ENCODE data around the gene PICALM.
"Not testable (repeated sequence)": the region's sequence is repeated elsewhere in the genome, so short reads cannot be mapped to it uniquely, and the experiment has no call there.

PICALM gene, protein sequence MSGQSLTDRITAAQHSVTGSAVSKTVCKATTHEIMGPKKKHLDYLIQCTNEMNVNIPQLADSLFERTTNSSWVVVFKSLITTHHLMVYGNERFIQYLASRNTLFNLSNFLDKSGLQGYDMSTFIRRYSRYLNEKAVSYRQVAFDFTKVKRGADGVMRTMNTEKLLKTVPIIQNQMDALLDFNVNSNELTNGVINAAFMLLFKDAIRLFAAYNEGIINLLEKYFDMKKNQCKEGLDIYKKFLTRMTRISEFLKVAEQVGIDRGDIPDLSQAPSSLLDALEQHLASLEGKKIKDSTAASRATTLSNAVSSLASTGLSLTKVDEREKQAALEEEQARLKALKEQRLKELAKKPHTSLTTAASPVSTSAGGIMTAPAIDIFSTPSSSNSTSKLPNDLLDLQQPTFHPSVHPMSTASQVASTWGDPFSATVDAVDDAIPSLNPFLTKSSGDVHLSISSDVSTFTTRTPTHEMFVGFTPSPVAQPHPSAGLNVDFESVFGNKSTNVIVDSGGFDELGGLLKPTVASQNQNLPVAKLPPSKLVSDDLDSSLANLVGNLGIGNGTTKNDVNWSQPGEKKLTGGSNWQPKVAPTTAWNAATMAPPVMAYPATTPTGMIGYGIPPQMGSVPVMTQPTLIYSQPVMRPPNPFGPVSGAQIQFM

DNA sequence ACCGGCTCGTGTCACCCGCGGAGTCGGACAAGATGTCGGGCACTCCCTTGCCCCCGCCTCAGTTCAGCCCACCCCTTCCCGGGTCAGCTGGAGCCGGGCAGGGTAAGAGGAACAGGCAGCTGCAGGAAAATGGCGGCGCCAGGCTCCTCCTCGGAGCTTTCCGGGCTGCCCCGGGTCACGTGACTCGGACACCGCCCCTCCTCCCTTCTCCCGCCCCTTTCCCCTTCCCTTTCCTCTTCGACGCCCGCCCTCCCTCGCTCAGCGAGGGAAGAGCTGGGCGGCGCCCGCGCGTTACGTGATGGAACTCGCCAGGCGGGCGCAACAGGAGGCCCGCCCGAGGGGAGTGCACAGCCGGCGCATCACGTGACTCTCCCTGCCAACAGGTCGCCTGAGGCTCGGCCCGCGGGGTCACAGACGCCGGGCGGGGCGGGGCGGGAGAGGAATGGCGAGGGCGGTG, at the start of gene PICALM:
TSS of gene PICALM (minus strand) at position 134 of the 457 bp plus-strand sequence. CDS start 304 bp downstream, outside the sequence.
- peak; percentile 96 for DNase-seq

DNA sequence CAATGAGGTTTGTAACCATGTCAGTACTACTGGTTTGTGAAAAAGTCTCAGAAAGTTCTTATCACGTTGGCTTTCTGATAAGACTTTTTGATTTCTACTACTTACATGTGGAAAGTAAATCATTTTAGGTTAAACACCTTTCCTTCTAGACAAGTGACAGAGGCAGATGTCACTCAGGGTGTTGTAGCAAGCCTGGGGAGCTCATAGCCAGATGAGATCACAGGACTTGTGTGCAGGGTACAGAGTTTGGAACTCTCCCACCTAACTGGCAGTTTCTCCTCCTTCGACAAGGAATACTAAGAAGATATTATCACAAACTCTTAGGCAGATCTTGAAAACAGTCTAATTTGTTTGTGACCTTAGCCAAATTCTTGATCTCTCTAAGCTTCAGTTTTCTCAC, 49.4 kb upstream of the PICALM start:
- DNase-seq: no peak

DNA sequence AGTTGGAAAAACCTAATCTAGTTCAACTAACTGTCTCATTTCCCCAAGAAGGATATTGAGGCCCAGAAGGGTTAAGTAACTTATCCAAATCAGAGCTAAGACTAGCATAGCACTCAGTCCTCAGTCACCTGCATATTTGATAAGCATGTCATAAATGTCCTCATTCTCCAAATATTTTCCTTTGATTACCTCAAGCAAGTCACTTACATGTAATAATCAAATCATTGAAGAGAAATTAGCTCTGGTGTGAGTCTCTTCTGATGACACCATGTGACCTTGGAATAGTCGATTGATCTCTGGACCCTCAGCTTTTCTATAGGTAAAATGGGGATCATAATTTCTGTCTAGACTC, 48.8 kb upstream of the PICALM start:
- no peak for DNase-seq

DNA sequence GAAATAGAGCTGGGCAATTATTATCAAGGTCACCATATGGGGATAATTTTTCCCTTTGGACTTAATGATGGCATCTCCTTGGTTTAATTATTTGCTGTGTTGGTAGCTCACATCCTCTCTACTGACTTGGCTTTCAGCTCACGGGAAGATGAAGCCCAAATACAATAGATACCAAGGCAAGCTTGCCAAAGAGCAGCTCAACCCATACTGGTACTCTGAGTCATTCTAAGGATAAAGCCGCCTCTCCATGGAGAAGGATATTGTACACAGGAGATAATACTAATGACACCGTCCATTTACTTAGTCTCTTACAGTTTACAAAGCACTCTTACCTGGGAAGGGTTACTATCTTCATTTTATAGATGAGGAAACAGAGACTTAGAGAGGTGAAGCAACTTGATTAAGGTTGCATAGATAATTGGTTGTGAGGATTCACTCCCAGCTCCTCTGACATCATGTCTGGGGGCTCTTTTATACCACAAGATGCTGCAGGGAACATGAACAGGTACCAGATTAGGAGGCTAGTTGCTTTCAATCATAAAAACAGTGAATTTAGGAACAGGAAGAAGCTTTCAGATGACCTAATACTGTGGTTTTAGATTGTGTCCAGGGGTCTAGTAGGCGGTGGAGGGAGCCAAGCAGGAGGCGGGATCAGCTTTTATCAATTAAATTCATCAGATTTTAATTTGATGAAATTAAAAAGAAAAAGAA, 48.3 kb upstream of the PICALM start:
- no peak for DNase-seq

DNA sequence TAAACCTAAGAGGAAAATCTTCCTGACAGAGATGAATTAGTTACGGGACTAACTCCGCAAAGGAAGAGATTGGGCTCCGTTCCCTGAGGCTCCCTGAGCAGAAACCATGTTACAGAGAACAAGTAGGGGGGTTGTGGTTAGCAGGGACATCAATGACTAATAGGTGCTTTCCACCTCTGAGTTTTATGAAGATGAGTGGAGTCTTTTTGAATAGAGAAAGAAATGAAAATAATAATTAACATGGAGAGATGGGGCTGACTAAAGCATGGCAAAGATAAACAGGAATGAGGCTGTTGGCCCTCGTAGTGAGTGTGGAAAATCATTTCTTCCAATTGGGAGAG, 47.5 kb upstream of the PICALM start:
- DNase-seq: peak; percentile 11

DNA sequence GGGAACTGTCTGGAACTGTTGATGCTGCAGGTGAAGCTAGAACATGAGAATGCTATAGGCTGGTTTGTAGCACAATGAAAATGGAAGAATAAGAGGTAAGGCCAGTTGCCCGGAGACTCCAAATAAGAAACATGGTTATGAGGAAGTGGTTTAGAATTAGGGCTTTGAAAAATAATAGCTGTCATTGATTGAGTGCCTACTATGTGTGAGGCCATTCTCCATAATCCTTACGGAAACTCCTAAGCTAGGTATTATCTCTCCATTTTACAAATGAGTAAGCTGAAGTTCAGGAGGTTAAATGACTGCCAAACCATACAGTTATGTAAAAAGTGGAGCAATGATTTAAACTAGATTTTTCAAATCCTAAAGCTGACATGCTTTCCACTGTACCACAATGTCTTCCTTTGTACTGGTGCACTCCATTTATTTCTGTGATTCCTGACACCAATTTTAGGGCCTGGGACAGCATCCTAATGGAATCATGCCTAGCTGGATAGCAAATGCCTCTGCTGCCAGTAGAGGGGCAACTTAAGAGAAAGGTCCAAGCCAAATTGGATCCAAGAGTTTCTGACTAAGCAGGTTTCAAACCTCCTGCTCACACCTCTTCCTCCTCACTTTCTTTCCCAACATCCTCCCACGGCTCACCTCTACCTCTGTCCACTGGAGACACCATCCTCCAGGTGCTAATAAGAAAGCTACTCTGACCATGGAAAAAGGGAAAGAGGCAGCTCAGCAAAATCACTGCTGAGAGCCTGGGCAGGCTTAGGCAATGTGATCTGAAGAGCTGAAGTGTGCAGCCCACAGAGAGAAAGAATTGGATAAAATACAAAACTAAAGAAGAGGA, 46.9 kb upstream of the PICALM start:
- no peak for DNase-seq

DNA sequence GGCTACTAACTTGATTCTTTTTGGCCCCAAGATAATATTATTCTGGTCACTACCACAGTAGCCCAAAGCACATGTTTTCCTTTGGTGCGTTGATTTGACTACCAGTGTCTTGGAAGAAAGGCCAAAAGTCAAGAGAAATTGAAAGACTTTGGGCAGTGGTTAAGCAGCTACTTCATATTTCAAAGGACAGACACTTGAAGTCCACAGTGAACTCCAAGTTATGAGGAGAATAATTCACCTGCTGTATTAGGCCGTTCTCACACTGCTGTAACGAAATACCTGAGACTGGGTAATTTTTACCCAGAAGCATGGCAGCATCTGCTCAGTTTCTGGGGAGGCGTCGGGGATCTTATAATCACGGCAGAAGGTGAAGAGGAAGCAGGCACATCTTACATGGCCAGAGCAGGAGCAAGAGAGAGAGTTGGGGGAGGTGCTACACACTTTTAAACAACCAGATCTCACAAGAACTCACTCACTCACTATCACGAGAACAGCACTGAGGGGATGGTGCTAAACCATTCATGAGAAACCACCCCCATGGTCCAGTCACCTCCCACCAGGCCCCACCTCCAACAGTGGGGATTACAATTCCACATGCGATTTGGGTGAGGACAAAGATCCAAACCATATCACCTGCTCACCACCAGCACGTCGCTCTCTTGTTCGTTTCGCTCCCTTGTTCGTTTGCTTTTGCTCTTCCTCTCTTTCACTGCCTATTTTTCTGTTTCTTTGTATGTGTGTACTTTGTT, 40.2 kb upstream of the PICALM start:
- no peak for DNase-seq

DNA sequence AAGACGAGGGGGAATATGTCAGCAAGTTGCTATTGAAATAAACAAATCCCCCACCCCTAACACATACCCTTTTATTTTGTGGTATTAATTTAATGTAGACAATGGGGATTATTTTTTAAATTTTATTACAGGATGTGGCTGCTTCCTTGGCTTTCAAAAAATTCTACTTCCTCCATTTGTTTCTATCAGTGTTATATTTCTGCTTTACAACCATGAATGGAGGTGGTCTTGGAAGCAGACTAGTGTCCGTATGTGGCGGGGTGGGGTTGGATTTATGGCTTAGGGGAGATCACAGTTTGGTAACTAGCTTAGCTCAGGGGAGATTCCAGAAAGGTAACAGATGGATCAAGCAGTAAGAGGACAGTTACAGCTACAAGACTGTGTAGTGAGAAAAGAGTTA, 39.3 kb upstream of the PICALM start:
- DNase-seq: no peak

DNA sequence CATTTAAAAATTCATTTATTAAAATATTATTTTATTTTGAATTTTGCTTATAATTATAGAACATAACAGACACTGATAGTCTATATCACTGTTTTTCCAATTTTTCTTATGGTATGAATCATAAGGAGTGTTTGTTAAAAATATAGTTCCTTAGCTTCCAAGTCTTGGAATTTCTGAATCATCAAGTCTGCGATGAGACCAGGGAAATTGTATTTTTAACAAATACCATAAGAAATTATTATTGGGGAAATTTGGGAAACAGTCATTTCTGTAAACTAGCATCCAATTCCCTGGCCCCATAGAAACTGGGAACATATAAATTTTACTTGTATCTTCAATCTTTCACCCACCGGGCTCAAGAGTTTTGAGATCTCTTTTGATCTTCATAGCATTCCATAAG, 38.0 kb upstream of the PICALM start:
- no peak for DNase-seq

DNA sequence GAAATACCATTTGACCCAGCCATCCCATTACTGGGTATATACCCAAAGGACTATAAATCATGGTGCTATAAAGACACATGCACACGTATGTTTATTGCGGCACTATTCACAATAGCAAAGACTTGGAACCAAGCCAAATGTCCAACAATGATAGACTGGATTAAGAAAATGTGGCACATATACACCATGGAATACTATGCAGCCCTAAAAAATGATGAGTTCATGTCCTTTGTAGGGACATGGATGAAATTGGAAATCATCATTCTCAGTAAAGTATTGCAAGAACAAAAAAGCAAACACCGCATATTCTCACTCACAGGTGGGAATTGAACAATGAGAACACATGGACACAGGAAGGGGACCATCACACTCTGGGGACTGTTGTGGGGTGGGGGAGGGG, 37.1 kb upstream of the PICALM start:
- DNase-seq: not testable (repeated sequence)

DNA sequence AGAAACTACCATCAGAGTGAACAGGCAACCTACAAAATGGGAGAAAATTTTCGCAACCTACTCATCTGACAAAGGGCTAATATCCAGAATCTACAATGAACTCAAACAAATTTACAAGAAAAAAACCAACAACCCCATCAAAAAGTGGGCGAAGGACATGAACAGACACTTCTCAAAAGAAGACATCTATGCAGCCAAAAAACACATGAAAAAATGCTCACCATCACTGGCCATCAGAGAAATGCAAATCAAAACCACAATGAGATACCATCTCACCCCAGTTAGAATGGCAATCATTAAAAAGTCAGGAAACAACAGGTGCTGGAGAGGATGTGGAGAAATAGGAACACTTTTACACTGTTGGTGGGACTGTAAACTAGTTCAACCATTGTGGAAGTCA, 36.7 kb upstream of the PICALM start:
- not testable (repeated sequence) for DNase-seq

DNA sequence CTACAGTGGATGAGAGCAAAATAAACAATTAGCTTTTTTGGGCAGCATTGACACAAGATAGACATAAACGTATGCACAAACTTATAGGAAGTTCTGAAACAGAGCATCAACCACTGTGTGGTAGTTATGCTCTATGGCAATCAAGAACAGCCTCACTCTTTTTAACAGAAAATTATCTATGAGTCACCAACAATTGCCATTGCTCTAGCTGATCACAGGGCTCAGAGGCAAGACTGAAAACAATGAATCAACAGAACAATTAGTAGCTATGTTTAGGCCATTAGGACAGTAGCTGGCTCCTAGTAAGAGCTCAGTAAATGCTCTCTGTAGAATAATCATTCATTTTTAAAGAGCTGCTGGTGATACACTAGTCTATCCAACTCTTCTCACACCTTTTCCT, 34.9 kb upstream of the PICALM start:
- DNase-seq: no peak

DNA sequence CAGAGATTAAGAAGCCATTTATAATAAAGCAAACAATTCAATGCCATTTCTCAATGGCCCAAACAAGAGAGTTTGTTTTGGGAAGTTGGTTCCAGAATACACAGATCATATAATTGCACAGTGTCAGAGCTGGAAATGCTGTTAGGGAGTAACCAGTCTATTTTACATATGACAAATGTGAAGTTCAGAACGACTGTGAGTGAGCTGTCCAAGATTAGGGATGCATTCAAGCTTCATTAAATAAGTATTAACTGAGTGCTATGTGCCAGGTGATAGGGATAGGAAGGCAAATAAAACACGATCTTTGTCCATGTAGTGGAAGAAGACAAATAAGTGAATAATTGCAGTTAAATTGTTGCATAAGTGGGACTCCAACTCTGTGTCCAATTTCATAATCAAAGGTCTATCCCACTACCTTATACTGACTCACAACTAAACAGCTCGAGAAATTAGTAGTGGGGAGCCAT, 33.1 kb upstream of the PICALM start:
- no peak for DNase-seq

DNA sequence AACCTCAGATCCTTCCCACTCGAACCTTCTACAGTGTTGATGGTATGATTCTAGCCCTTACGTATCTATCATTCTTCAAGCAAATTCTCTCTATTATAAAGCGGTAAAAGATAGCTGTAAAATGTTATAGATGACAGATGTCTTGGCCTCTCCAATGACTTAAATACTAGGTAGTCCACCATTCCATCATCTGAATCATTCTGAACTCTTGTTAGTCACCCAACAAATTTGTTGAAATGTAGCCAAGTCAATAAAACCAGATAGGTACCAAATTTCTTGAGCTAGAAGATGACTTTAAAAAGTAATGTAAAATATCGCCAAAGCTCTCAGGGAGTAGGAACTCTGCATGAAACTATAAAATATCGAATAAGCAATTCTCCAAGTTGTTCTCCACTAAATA, 32.6 kb upstream of the PICALM start:
- DNase-seq: no peak

DNA sequence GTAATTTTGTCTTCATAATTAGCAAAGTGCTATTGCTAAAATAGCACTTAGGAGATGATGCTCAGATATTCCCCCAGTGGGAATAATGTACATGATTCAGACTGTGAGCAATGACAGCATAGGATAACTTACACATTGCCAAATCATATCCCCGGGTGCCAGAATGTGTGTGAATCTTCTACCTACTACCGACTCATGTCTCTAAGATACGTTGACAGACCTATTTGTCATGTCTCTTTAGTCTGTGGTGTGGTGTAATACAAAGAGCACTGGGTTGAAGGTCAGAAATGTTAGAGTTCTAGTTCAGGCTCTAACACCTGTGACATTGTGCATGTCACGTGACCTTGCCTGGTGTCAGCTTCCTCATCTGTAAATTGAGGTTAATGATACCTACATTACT, 31.0 kb upstream of the PICALM start:
- DNase-seq: no peak

DNA sequence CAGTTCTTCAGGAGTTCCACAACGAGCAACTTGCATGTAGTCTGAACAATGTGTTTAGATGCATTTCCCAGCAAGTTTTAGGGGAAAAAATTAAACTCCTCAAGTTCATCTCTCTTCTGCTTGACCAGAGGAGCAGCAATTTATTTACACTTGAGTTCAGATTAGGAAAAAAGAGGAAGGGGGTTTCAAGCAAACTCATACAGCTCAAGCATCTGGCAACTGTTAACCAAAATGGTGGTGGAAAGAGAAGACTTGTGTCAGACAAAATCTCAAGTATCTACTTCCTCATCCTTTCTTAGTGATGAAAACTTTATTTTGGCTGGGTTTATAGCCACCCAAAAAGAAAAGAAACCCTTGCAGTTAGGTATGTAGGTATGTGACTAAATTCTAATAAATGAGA, 29.1 kb upstream of the PICALM start:
- no peak for DNase-seq

DNA sequence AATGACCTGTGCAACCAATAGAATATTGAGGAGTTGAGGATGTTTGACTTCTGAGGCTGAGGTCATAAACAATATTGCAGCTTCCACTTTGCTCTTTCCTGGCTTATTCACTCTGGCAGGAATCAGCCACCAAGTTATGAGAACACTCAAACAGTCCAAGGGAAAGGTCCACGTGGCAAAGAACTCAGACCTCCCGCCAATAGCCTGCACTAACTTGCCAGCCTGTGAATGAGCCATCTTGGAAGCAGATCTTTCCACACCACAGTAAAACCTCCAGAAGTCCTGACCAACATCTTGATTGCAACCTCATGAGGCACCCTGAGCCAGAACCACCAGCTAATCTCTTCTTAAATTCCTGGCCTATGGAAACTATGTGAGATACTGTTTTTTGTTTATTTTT, 22.7 kb upstream of the PICALM start:
- no peak for DNase-seq

DNA sequence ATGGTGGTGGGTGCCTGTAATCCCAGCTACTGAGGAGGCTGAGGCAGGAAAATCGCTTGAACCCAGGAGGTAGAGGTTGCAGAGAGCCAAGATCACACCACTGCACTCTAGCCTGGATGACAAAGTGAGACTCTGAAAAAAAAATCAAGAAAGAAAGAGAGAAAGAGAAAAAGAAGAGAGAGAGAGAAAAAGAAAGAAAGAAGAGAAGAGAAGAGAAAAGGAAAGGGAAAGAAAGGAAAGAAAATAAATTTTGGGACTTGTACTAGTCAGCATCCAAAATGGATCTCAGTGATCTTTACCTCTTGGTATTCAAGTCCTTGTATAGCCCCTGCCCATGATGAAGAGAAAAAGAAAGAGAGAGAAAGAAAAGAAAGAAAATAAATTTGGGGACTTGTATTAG, 22.2 kb upstream of the PICALM start:
- no peak for DNase-seq

DNA sequence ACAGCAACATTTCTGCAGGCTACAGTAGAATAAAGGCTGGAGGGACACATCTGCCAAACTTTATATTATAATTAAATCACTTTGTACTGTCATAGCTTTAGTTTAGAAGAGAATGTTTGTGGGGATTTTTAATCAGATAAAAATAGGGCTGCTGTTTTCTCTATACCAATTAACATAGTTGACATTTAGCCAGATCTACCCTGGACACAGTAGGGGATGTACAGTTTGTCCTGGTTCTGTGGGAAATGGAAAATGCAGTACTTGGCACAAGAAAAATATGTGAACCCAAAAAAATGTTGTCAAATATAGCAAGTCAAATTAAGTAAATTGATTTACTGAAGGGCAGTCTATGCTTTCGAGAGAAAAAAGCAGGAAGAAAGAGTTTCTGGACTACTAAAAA, 20.8 kb upstream of the PICALM start:
- no peak for DNase-seq

DNA sequence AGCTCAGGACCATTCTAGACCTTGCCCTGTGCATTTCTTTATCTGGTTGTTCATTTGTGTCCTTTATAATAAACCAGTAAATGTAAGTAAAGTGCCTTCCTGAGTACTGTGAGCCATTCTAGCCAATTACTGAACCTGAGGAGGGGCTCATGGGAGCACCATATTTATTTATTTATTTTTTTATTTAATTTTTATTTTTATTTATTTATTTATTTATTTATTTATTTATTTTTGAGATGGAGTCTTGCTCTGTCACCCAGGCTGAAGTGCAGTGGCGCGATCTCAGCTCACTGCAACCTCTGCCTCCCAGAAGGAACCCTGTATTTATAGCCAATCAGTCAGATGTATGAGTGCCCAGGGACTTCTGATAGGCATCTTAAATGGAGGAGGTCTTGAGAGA, 18.8 kb upstream of the PICALM start:
- DNase-seq: not testable (repeated sequence)

DNA sequence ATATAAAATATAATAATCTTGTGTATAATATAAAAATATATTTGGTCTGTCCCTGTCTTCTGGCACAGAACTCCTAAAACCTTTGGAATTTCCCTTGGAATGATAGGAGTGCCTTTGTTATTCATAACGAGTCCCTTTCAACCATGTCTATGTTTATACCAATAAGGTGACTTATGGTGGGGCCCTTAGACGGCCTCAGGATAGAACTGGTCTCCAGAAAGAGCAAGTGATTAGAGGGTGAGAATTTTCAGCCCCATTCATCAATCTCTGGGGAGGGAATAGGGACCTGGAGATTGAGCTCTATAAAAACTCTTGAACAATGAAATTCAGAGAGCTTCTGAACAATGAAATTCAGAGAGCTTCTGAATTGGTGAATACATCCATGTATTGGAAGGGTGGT, 18.4 kb upstream of the PICALM start:
- no peak for DNase-seq

DNA sequence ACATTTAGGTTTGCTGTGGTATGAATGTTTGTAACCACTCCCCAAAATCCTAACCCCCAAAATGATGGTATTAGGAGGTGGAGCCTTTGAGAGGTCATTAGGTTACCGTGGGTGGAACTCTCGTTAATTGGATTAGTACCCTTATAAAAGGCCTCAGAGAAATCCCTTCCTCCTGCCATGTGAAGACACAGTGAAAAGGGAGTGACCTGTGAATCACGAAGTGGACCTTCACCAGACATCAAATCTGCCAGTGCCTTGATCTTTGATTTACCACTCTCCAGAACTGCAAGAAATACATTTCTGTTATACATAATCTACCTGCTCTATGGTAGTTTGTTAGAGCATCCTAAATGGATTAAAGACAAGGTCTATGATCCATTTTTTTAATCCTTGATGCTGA, 12.6 kb upstream of the PICALM start:
- no peak for DNase-seq
